Kidney capillary endothelial cell (primary cell): Measurements from ENCODE around the gene AQR.

Experiments used
- DNase-seq: peaks from one replicate; pipeline ENCODE4 v3.0.0-alpha.2; 2018; ENCODE audit warnings: low spot score

AQR gene

GRCh38 chr15:34869110-34869509 is 100.4 kb downstream of the AQR start:
- no peak for DNase-seq

GRCh38 chr15:34865531-34865930 is 104.0 kb downstream of the AQR start:
- DNase-seq, result no peak

GRCh38 chr15:34861214-34861613 is 108.3 kb downstream of the AQR start:
- no peak for DNase-seq

- DNase-seq, result no peak
Measured at GRCh38 chr15:34855893-34856292, 113.6 kb downstream of the AQR start.

GRCh38 chr15:34855413-34855812 is 114.1 kb downstream of the AQR start:
- DNase-seq, result peak; percentile 29

GRCh38 chr15:34854232-34854631 is 115.3 kb downstream of the AQR start:
- DNase-seq, result no peak

- no peak for DNase-seq
Measured at GRCh38 chr15:34853001-34853758, 116.4 kb downstream of the AQR start.

GRCh38 chr15:34851751-34852150 is 117.8 kb downstream of the AQR start:
- DNase-seq, result no peak

GRCh38 chr15:34851007-34851406 is 118.5 kb downstream of the AQR start:
- DNase-seq, result no peak

GRCh38 chr15:34850121-34850520 is 119.4 kb downstream of the AQR start:
- no peak for DNase-seq

- no peak for DNase-seq
Measured at GRCh38 chr15:34849364-34849959, 120.1 kb downstream of the AQR start.

- no peak for DNase-seq
Measured at GRCh38 chr15:34847598-34847997, 121.9 kb downstream of the AQR start.

GRCh38 chr15:34841262-34841725 is 128.2 kb downstream of the AQR start:
- no peak for DNase-seq

- no peak for DNase-seq
Measured at GRCh38 chr15:34838282-34838681, 131.3 kb downstream of the AQR start.

- peak; percentile 27 for DNase-seq
Measured at GRCh38 chr15:34837246-34838016, 132.1 kb downstream of the AQR start.

GRCh38 chr15:34828145-34828911 is 141.2 kb downstream of the AQR start:
- DNase-seq, result no peak

GRCh38 chr15:34821831-34822230 is 147.7 kb downstream of the AQR start:
- no peak for DNase-seq

- DNase-seq, result no peak
Measured at GRCh38 chr15:34820110-34820509, 149.4 kb downstream of the AQR start.

GRCh38 chr15:34818526-34818925 is 151.0 kb downstream of the AQR start:
- no peak for DNase-seq

- DNase-seq, result no peak
Measured at GRCh38 chr15:34815836-34816235, 153.7 kb downstream of the AQR start.

- no peak for DNase-seq
Measured at GRCh38 chr15:34813446-34814190, 155.9 kb downstream of the AQR start.
